GM08714 (cell line): ENCODE results near the gene NCLN.
"Not testable (repeated sequence)": the region's sequence is repeated elsewhere in the genome, so short reads cannot be mapped to it uniquely, and the experiment has no call there.

Experiments used
- H3K4me3 ChIP-seq: fragments of 200-500 bp; sonication (Bioruptor generic); 2 replicates; pipeline ENCODE4 v1.5.1; 2014; ENCODE audit warnings: mild to moderate bottlenecking, low read length, inconsistent platforms
- ZNF274 ChIP-seq: IDR thresholded peaks from 2 replicates; pipeline ENCODE4 v1.6.1; 2012; ENCODE audit warnings: mild to moderate bottlenecking, low read depth, low read length

NCLN gene

GRCh38 chr19:3231288-3231687, 45.6 kb downstream of the NCLN start:
- TF ChIP-seq ZNF274: no peak
- H3K4me3 ChIP-seq: no peak overlapping the region

- TF ChIP-seq ZNF274: no peak
- no peak overlapping the region for H3K4me3 ChIP-seq
Measured at GRCh38 chr19:3233116-3233515, 47.4 kb downstream of the NCLN start.

GRCh38 chr19:3233831-3234230, 48.1 kb downstream of the NCLN start:
- H3K4me3 ChIP-seq: no peak overlapping the region
- no peak for TF ChIP-seq ZNF274

- TF ChIP-seq ZNF274: no peak
- no peak overlapping the region for H3K4me3 ChIP-seq
Measured at GRCh38 chr19:3234800-3235199, 49.1 kb downstream of the NCLN start.

GRCh38 chr19:3235604-3236003, 49.9 kb downstream of the NCLN start:
- not testable (repeated sequence) for H3K4me3 ChIP-seq

GRCh38 chr19:3236272-3236671, 50.5 kb downstream of the NCLN start:
- H3K4me3 ChIP-seq: no peak overlapping the region
- TF ChIP-seq ZNF274: no peak

- TF ChIP-seq ZNF274: no peak
- no peak overlapping the region for H3K4me3 ChIP-seq
Measured at GRCh38 chr19:3238066-3238561, 52.4 kb downstream of the NCLN start.

- no peak for TF ChIP-seq ZNF274
- H3K4me3 ChIP-seq: no peak overlapping the region
Measured at GRCh38 chr19:3239367-3239766, 53.6 kb downstream of the NCLN start.

GRCh38 chr19:3243819-3244700, 58.3 kb downstream of the NCLN start:
- no peak overlapping the region for H3K4me3 ChIP-seq
- TF ChIP-seq ZNF274: no peak

- H3K4me3 ChIP-seq: no peak overlapping the region
- no peak for TF ChIP-seq ZNF274
Measured at GRCh38 chr19:3245050-3245449, 59.3 kb downstream of the NCLN start.

- no peak overlapping the region for H3K4me3 ChIP-seq
- no peak for TF ChIP-seq ZNF274
Measured at GRCh38 chr19:3248728-3249326, 63.1 kb downstream of the NCLN start.

GRCh38 chr19:3249408-3249807, 63.7 kb downstream of the NCLN start:
- TF ChIP-seq ZNF274: no peak
- no peak overlapping the region for H3K4me3 ChIP-seq

- no peak for TF ChIP-seq ZNF274
- no peak overlapping the region for H3K4me3 ChIP-seq
Measured at GRCh38 chr19:3250675-3251074, 64.9 kb downstream of the NCLN start.

GRCh38 chr19:3251229-3251628, 65.5 kb downstream of the NCLN start:
- H3K4me3 ChIP-seq: no peak overlapping the region
- TF ChIP-seq ZNF274: no peak

- TF ChIP-seq ZNF274: no peak
- no peak overlapping the region for H3K4me3 ChIP-seq
Measured at GRCh38 chr19:3252650-3253049, 66.9 kb downstream of the NCLN start.
